Testis (tissue), 3 donors: ENCODE results near the gene DPH5. TPM values are rescaled to one million over a fixed set of nuclear protein-coding genes. Genes with fewer than 3 reads are reported as not detected.
"Not testable (repeated sequence)": the region's sequence is repeated elsewhere in the genome, so short reads cannot be mapped to it uniquely, and the experiment has no call there.

Experiments
- DNase-seq: peaks from one replicate; pipeline ENCODE4 v3.0.0-alpha.2; 2019
- H3K27ac ChIP-seq, 2 donors: fragments of 200-600 bp; sonication (generic); one replicate each; pipeline ENCODE4 v1.5.1; 2019
- H3K27me3 ChIP-seq: fragments of 200-600 bp; sonication (generic); one replicate; pipeline ENCODE4 v1.5.1; 2019
- H3K36me3 ChIP-seq: fragments of 200-600 bp; sonication (generic); one replicate; pipeline ENCODE4 v1.5.1; 2017; ENCODE audit warnings: low read depth; ENCODE audit errors: missing control alignments
- H3K4me1 ChIP-seq: fragments of 200-600 bp; sonication (generic); one replicate; pipeline ENCODE4 v1.5.1; 2019
- H3K4me3 ChIP-seq, 2 donors: fragments of 200-600 bp; sonication (generic); one replicate each; pipeline ENCODE4 v1.5.1; 2017 to 2019
- H3K9me3 ChIP-seq: fragments of 200-600 bp; sonication (generic); one replicate; pipeline ENCODE4 v1.5.1; 2017
- POLR2A ChIP-seq: fragments of 450-650 bp; IDR thresholded peaks from one replicate; pipeline ENCODE4 v1.6.1; 2017; ENCODE audit warnings: antibody characterized with exemption, mild to moderate bottlenecking, moderate library complexity
- WGBS, 2 donors: methylation state at CpG; one replicate each; pipeline ENCODE4 v1.1.5; 2018; 5-methylcytosine and 5-hydroxymethylcytosine counted together
- intact Hi-C: fragments of 100-400 bp; cut with DNase I; formaldehyde crosslinking; loops from one replicate; pipeline ENCODE4 v1.15.1; 2023; ENCODE audit warnings: low total_unique reads
- polyA plus RNA-seq: library from polyadenylated mRNA; stranded (reverse); fragments of 350-450 nt; fragmentation: Illumina TruSeq; extraction: RNeasy Lipid Tissue Mini Kit (QIAGEN cat#74804); gene quantifications from one replicate; pipeline ENCODE4 v1.2.3, GENCODE V29; 2014; ENCODE audit warnings: low read depth, low replicate concordance; ENCODE audit not compliant: insufficient read depth
- total RNA-seq, 2 donors: library from RNA; depleted of rRNA; stranded (reverse); fragments of >200 nt; gene quantifications; one replicate each; pipeline ENCODE4 v1.2.3, GENCODE V29; 2016
- TF ChIP-seq, protein P1 (sequence below), 3 experiments: fragments of 450-650 bp in 2 of 3; fragments of 200-600 bp in 1 of 3; sonication (generic) in 1 of 3; IDR thresholded peaks; one replicate each; pipeline ENCODE4 v1.5.1; 2016 to 2019; ENCODE audit warnings: antibody characterized with exemption in 3 of 3, mild to moderate bottlenecking in 2 of 3, moderate library complexity in 1 of 3

The DPH5 gene
- total and polyA plus RNA-seq, 3 donors from 2014 or later: 18.2 to 26.9 (median 25.2) TPM

DNA sequence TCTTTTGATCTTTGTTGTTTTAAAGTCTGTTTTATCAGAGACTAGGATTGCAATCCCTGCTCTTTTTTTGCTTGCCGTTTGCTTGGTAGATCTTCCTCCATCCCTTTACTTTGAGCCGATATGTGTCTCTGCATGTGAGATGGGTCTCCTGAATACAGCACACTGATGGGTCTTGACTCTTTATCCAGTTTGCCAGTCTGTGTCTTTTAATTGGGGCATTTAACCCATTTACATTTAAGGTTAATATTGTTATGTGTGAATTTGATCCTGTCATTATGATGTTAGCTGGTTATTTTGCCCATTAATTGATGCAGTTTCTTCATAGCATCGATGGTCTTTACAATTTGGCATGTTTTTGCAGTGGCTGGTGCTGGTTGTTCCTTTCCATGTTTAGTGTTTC is 77.8 kb downstream of the DPH5 start:
- 93 to 96% methylated on average over 3 of the region's 3 CpGs for WGBS, 2 donors
- H3K36me3 ChIP-seq, DNase-seq, H3K9me3 ChIP-seq, H3K4me3 ChIP-seq, H3K27ac ChIP-seq, H3K27me3 ChIP-seq, intact Hi-C loops, H3K4me1 ChIP-seq: not testable (repeated sequence)

DNA sequence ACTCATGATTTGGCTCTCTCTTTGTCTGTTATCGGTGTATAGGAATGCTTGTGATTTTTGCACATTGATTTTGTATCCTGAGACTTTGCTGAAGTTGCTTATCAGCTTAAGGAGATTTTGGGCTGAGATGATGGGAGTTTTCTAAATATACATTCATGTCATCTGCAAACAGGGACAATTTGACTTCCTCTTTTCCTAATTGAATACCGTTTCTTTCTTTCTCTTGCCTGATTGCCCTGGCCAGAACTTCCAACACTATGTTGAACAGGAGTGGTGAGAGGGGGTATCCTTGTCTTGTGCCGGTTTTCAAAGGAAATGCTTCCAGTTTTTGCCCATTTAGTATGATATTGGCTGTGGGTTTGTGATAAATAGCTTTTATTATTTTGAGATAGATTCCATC is 79.5 kb downstream of the DPH5 start:
- H3K27ac ChIP-seq, DNase-seq, H3K4me1 ChIP-seq, intact Hi-C loops, H3K9me3 ChIP-seq, H3K4me3 ChIP-seq, H3K36me3 ChIP-seq, H3K27me3 ChIP-seq: not testable (repeated sequence)
- 88 to 95% methylated on average over 3 of the region's 3 CpGs for WGBS, 2 donors

DNA sequence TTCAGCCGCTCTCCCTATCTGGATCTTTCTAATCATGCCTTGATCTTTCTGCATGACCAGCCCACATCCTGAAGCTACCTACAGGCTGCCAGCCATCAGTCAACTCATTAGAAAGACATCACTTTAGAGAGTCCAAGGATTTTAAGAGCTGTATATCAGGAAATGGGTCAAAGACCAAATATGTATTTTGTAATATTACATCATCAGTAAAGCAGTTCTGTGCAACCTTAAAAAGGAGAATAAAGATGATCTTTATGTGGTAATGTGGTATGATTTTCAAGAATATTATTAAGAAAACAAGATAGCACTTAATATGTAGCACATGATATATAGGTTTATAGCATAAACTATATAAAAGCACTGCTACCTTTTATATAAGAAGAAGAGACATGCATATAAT is 82.1 kb downstream of the DPH5 start:
- TF ChIP-seq, protein P1, sequence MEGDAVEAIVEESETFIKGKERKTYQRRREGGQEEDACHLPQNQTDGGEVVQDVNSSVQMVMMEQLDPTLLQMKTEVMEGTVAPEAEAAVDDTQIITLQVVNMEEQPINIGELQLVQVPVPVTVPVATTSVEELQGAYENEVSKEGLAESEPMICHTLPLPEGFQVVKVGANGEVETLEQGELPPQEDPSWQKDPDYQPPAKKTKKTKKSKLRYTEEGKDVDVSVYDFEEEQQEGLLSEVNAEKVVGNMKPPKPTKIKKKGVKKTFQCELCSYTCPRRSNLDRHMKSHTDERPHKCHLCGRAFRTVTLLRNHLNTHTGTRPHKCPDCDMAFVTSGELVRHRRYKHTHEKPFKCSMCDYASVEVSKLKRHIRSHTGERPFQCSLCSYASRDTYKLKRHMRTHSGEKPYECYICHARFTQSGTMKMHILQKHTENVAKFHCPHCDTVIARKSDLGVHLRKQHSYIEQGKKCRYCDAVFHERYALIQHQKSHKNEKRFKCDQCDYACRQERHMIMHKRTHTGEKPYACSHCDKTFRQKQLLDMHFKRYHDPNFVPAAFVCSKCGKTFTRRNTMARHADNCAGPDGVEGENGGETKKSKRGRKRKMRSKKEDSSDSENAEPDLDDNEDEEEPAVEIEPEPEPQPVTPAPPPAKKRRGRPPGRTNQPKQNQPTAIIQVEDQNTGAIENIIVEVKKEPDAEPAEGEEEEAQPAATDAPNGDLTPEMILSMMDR (IDR thresholded peaks at IDR 0.05): no peak
- TF ChIP-seq POLR2A: no peak
- H3K9me3 ChIP-seq: no peaks in the 10 kb centered on the region
- WGBS, 2 donors: 95 to 100% methylated on average over 1 of the region's 1 CpG
- no peaks in the 10 kb centered on the region for H3K27me3 ChIP-seq
- no peak overlapping the region for H3K4me3 ChIP-seq
- DNase-seq: no peak
- H3K27ac ChIP-seq: no peak overlapping the region
- intact Hi-C loops: no loop called here
- H3K4me1 ChIP-seq: no peaks in the 10 kb centered on the region
- no peaks in the 10 kb centered on the region for H3K36me3 ChIP-seq

GRCh38 chr1:100942304-100943046 is 83.1 kb downstream of the DPH5 start:
- H3K9me3 ChIP-seq: no peaks in the 10 kb centered on the region
- intact Hi-C loops: no loop called here
- TF ChIP-seq, protein P1 (IDR thresholded peaks at IDR 0.05): no peak
- TF ChIP-seq POLR2A: no peak
- DNase-seq: no peak
- no peaks in the 10 kb centered on the region for H3K36me3 ChIP-seq
- H3K4me3 ChIP-seq: no peak overlapping the region
- no peak overlapping the region for H3K27ac ChIP-seq
- no peaks in the 10 kb centered on the region for H3K27me3 ChIP-seq
- WGBS, 2 donors: 73 to 82% methylated on average over 2 of the region's 2 CpGs
- no peaks in the 10 kb centered on the region for H3K4me1 ChIP-seq

DNA sequence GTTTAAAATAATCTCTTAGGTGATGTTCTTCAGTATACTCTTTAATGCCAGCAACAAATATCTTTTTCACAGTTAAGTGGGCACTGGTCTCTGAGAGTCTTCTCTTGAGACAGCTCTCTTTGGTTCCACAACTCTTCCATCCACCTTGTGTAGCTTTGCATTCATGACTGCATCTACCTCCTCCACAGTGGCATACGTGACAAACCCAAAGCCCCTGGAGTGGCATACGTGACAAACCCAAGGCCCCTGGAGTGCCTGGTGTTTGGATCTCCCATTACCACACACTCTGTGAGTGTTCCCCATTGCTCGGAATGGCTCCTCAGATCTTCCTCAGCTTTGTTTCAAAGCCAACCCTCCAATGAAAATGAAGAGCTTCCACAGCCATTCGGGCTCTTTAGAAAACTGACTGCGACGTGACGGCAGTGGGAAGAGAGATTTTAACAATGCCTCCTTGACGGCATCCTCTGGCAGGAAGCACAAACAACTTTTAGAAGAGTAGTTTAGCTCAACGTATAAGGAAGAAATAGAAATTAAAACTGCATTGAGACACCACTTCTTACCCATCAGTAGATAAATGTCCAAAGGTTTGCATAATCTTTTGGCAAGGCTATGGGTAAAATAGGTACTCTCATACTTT is 83.9 kb downstream of the DPH5 start:
- intact Hi-C loops: no loop called here
- no peak for TF ChIP-seq POLR2A
- TF ChIP-seq, protein P1 (IDR thresholded peaks at IDR 0.05): no peak
- 88 to 94% methylated on average over 9 of the region's 9 CpGs for WGBS, 2 donors

More for the DNA sequence above, 83.9 kb downstream of the DPH5 start:
- H3K27me3 ChIP-seq: no peaks in the 10 kb centered on the region
- no peak overlapping the region for H3K4me3 ChIP-seq
- H3K36me3 ChIP-seq: no peaks in the 10 kb centered on the region
- DNase-seq: no peak
- no peaks in the 10 kb centered on the region for H3K4me1 ChIP-seq
- no peaks in the 10 kb centered on the region for H3K9me3 ChIP-seq
- H3K27ac ChIP-seq: no peak overlapping the region
